ENCODE measurements around the gene SLC35F4. TPM values are rescaled to one million over a fixed set of nuclear protein-coding genes. Genes with fewer than 3 reads are reported as not detected.

Gene SLC35F4
- total and polyA plus RNA-seq, 2 of the 4 experiments (the other 2 are of a cell fraction) = not detected

- Histone ChIP-seq H2AK5ac (ENCODE audit: low read depth, low read length) (no peak overlapping the region), H2AK9ac (replicated peaks; ENCODE audit: low read depth, low read length, poor library complexity) (no peak overlapping the region), H4K8ac (ENCODE audit: low read depth in 2 of 2, low read length in 2 of 2) (no peak overlapping the region), H3K14ac (replicated peaks; ENCODE audit: low read depth, low read length) (no peak overlapping the region), H3K27ac (ENCODE audit: insufficient read depth, low read length) (no peak overlapping the region), H4K20me1 (ENCODE audit: insufficient read depth, low read length) (no peaks in the 10 kb centered on the region), H3K23ac (ENCODE audit: low read depth, low read length) (no peak overlapping the region), H2BK15ac (ENCODE audit: low read depth, low read length) (no peak overlapping the region), H3K9me3 (ENCODE audit: control insufficient read depth, insufficient read depth, low read length) (peaks cover 3% of the 10 kb centered on the region; the same call in 1 of the 2 replicates), H3K4me2 (ENCODE audit: low read depth, low read length) (no peak overlapping the region), H3K18ac (ENCODE audit: low read depth, low read length) (no peak overlapping the region), H4K91ac (ENCODE audit: insufficient read depth, low read depth, low read length) (no peak overlapping the region), H3K79me1 (ENCODE audit: low read depth in 1 of 2, low read length in 2 of 2) (no peaks in the 10 kb centered on the region), H3K4me1 (ENCODE audit: control insufficient read depth, insufficient read depth, low read length) (no peaks in the 10 kb centered on the region), H3K4ac (ENCODE audit: low read depth, low read length) (no peak overlapping the region), H2AFZ (replicated peaks; ENCODE audit: low read length, poor library complexity) (no peak overlapping the region), H3K56ac (ENCODE audit: extremely low read depth, insufficient read depth, low read length) (no peak overlapping the region), H3K36me3 (ENCODE audit: control insufficient read depth, insufficient read depth, low read length) (no peaks in the 10 kb centered on the region), H3K27me3 (ENCODE audit: control insufficient read depth, insufficient read depth, low read length) (no peaks in the 10 kb centered on the region), H4K5ac (ENCODE audit: low read depth, low read length) (no peak overlapping the region), H2BK120ac (ENCODE audit: low read depth, low read length) (no peak overlapping the region), H3K9ac (ENCODE audit: low read depth, low read length) (no peak overlapping the region), H3K4me3 (ENCODE audit: insufficient read depth, low read depth, low read length) (no peak overlapping the region), H3K9me1 (ENCODE audit: insufficient read depth, low read length) (no peaks in the 10 kb centered on the region), H2BK20ac (ENCODE audit: low read depth, low read length) (no peak overlapping the region), H2BK5ac (ENCODE audit: low read depth, low read length, poor library complexity, severe bottlenecking) (no peak overlapping the region)
- TF ChIP-seq CTCF (conservative IDR thresholded peaks at IDR 0.05; ENCODE audit: low read depth, low read length) (no peak), CHD1 (IDR thresholded peaks at IDR 0.05; ENCODE audit: low read depth, low read length) (no peak), FOS (IDR thresholded peaks at IDR 0.05; ENCODE audit: low read depth, low read length) (no peak), MAFK (IDR thresholded peaks at IDR 0.05; ENCODE audit: low read depth, low read length) (no peak), MAZ (IDR thresholded peaks at IDR 0.05; ENCODE audit: borderline replicate concordance, low read depth, low read length) (no peak), CEBPB (IDR thresholded peaks at IDR 0.05; ENCODE audit: low read depth, low read length) (no peak), POLR2A (IDR thresholded peaks at IDR 0.05; ENCODE audit: low read depth, low read length) (no peak), RFX5 (IDR thresholded peaks at IDR 0.05; ENCODE audit: low read depth, low read length) (no peak), ELK1 (IDR thresholded peaks at IDR 0.05; ENCODE audit: borderline replicate concordance, low read depth, low read length) (no peak), SMC3 (IDR thresholded peaks at IDR 0.05; ENCODE audit: low read depth, low read length) (no peak), MXI1 (IDR thresholded peaks at IDR 0.05; ENCODE audit: borderline replicate concordance, low read depth, low read length) (no peak), NFE2L2 (IDR thresholded peaks at IDR 0.05; ENCODE audit: low read depth, low read length) (no peak)
- WGBS, 2 experiments (ENCODE audit: extremely low coverage in 2 of 2, insufficient read length in 1 of 2) = 0% methylated on average over 1 of the region's 2 CpGs; no CpG with 5 or more reads in 1 of the 2 experiments
- in situ Hi-C loops (cut with MboI; ENCODE audit: low sequenced_read_pairs) (no loop called here), intact Hi-C loops (cut with micrococcal nuclease) (no loop called here), dilution Hi-C loops (cut with HindIII; ENCODE audit: low sequenced_read_pairs, unreplicated experiment) (no loop called here)
- DNase-seq (no peak), ATAC-seq (ENCODE audit: low read depth) (no peak)
- ChIA-PET CTCF (no interaction called here), POLR2A (ENCODE audit: unreplicated experiment) (no interaction called here)
- no TSS peak for BruUV-seq (replicated peaks)
Observed at GRCh38 chr14:57632649-57633048, 233.2 kb downstream of the SLC35F4 start.
